GM23338 (cell line): ENCODE results near the gene MPP3. TPM values are rescaled to one million over a fixed set of nuclear protein-coding genes. Genes with fewer than 3 reads are reported as not detected.

ENCODE experiments used
- ATAC-seq: fragments of 200-7000 bp; cut with Tn5 transposase; 3 replicates; pipeline ENCODE4 v1.9.1; 2020
- DNase-seq: peaks from one replicate; pipeline ENCODE4 v3.0.0-alpha.2; 2015; ENCODE audit warnings: low spot score
- H2AFZ ChIP-seq: fragments of 200-600 bp; sonication (generic); 2 replicates; pipeline ENCODE4 v1.8.0; 2016; ENCODE audit warnings: antibody characterized with exemption, mild to moderate bottlenecking, moderate library complexity
- H3F3A ChIP-seq: fragments of 200-600 bp; sonication (generic); replicated peaks from 2 replicates; pipeline ENCODE4 v1.8.0; 2017; ENCODE audit warnings: antibody characterized with exemption, mixed run types, low read depth
- H3K27ac ChIP-seq: fragments of 200-600 bp; sonication (generic); 2 replicates; pipeline ENCODE4 v1.6.1; 2016; ENCODE audit warnings: low read depth
- H3K27me3 ChIP-seq: fragments of 200-600 bp; sonication (generic); 2 replicates; pipeline ENCODE4 v1.8.0; 2016; ENCODE audit warnings: mild to moderate bottlenecking, mixed run types, moderate library complexity; ENCODE audit not compliant: insufficient read depth
- H3K36me3 ChIP-seq: fragments of 200-600 bp; sonication (generic); 2 replicates; pipeline ENCODE4 v1.8.0; 2016; ENCODE audit warnings: mild to moderate bottlenecking; ENCODE audit not compliant: insufficient read depth
- H3K4me1 ChIP-seq: fragments of 200-600 bp; sonication (generic); 2 replicates; pipeline ENCODE4 v1.8.0; 2016; ENCODE audit warnings: mild to moderate bottlenecking, moderate library complexity; ENCODE audit not compliant: insufficient read depth
- H3K4me2 ChIP-seq: fragments of 200-600 bp; sonication (generic); 2 replicates; pipeline ENCODE4 v1.7.1; 2017; ENCODE audit warnings: mixed run types
- H3K4me3 ChIP-seq: fragments of 200-600 bp; sonication (generic); 2 replicates; pipeline ENCODE4 v1.6.1; 2016; ENCODE audit warnings: mixed run types
- H3K79me2 ChIP-seq: fragments of 200-600 bp; sonication (generic); replicated peaks from 2 replicates; pipeline ENCODE4 v1.8.0; 2017; ENCODE audit warnings: mild to moderate bottlenecking; ENCODE audit not compliant: insufficient read depth
- H3K9me2 ChIP-seq: fragments of 200-600 bp; sonication (generic); 2 replicates; pipeline ENCODE4 v1.8.0; 2017; ENCODE audit not compliant: insufficient read depth
- H4K20me1 ChIP-seq: fragments of 200-600 bp; sonication (generic); replicated peaks from 2 replicates; pipeline ENCODE4 v1.8.0; 2017; ENCODE audit warnings: mild to moderate bottlenecking; ENCODE audit not compliant: insufficient read depth
- H3K27ac Mint-ChIP-seq: 2 replicates; pipeline ENCODE4 v1.8.0; 2020; ENCODE audit warnings: inconsistent platforms, mild to moderate bottlenecking, moderate library complexity, mixed read lengths
- H3K27me3 Mint-ChIP-seq: 3 replicates; pipeline ENCODE4 v1.8.0; 2022; ENCODE audit warnings: low read depth, mild to moderate bottlenecking, moderate library complexity, mixed read lengths, inconsistent platforms; ENCODE audit not compliant: insufficient read depth, poor library complexity
- H3K36me3 Mint-ChIP-seq: 3 replicates; pipeline ENCODE4 v1.8.0; 2021; ENCODE audit warnings: low read depth, mild to moderate bottlenecking, inconsistent platforms, moderate library complexity, mixed read lengths
- H3K4me1 Mint-ChIP-seq: 3 replicates; pipeline ENCODE4 v1.8.0; 2020; ENCODE audit warnings: mild to moderate bottlenecking, inconsistent platforms, mixed read lengths
- H3K4me3 Mint-ChIP-seq: 3 replicates; pipeline ENCODE4 v1.8.0; 2021; ENCODE audit warnings: moderate library complexity, mild to moderate bottlenecking, inconsistent platforms, mixed read lengths
- H3K9me3 Mint-ChIP-seq: 3 replicates; pipeline ENCODE4 v1.8.0; 2020; ENCODE audit warnings: moderate library complexity, mild to moderate bottlenecking, inconsistent platforms, mixed read lengths
- CTCF ChIP-seq, 2 experiments: fragments of 200-600 bp in 1 of 2; sonication (generic) in 1 of 2; conservative IDR thresholded peaks; 2 replicates each; pipeline versions ENCODE4 v1.5.1 to v1.6.1; 2016 to 2017; ENCODE audit warnings: antibody characterized with exemption in 2 of 2, low read depth in 2 of 2, mild to moderate bottlenecking in 2 of 2, moderate library complexity in 1 of 2
- EZH2 ChIP-seq: fragments of 200-600 bp; sonication (generic); IDR thresholded peaks from one replicate; pipeline ENCODE4 v1.8.0; 2017; ENCODE audit warnings: antibody characterized with exemption, mild to moderate bottlenecking, low read depth; ENCODE audit not compliant: unreplicated experiment
- EZH2phosphoT487 ChIP-seq: fragments of 200-600 bp; sonication (generic); IDR thresholded peaks from one replicate; pipeline ENCODE4 v1.8.1; 2018; ENCODE audit warnings: antibody characterized with exemption; ENCODE audit not compliant: unreplicated experiment
- JUNB ChIP-seq: IDR thresholded peaks from one replicate; pipeline ENCODE4 v1.6.1; 2016; ENCODE audit warnings: antibody characterized with exemption; ENCODE audit not compliant: unreplicated experiment
- NANOG ChIP-seq: IDR thresholded peaks from 2 replicates; pipeline ENCODE4 v1.6.1; 2016; ENCODE audit warnings: antibody characterized with exemption, borderline replicate concordance
- POLR2AphosphoS5 ChIP-seq: IDR thresholded peaks from 2 replicates; pipeline ENCODE4 v1.6.1; 2016; ENCODE audit warnings: antibody characterized with exemption, low read depth
- STAT1 ChIP-seq: IDR thresholded peaks from one replicate; pipeline ENCODE4 v1.6.1; 2016; ENCODE audit warnings: antibody characterized with exemption; ENCODE audit not compliant: unreplicated experiment
- ZNF114 ChIP-seq: fragments of 250-450 bp; sonication (Bioruptor Pico); IDR thresholded peaks from 2 replicates; pipeline ENCODE4 v1.5.0; 2020; ENCODE audit warnings: mild to moderate bottlenecking, moderate library complexity
- ZNF331 ChIP-seq: fragments of 250-450 bp; sonication (Bioruptor Pico); IDR thresholded peaks from 2 replicates; pipeline ENCODE4 v1.5.0; 2020; ENCODE audit warnings: low read depth, mild to moderate bottlenecking, moderate library complexity
- ZNF462 ChIP-seq: fragments of 250-450 bp; sonication (Bioruptor Pico); IDR thresholded peaks from 2 replicates; pipeline ENCODE4 v1.5.0; 2020; ENCODE audit warnings: mild to moderate bottlenecking, moderate library complexity
- polyA plus RNA-seq: library from polyadenylated mRNA; unstranded; fragments of >200 nt; fragmentation: Nextera tagmentation; extraction: Ambion mirVana; gene quantifications from 2 replicates; pipeline ENCODE4 v1.2.1, GENCODE V29; 2016
- total RNA-seq: library from RNA; depleted of rRNA; stranded (reverse); fragments of >200 nt; shearing (Covaris generic); gene quantifications from 2 replicates; pipeline ENCODE4 v1.2.3, GENCODE V29; 2014

Gene MPP3
- total and polyA plus RNA-seq, 2 experiments from 2014 or later = 6.6 to 7.4 TPM

- Mint-ChIP-seq H3K36me3 (peaks cover 12% of the 10 kb centered on the region), H3K27me3 (peaks cover 33% of the 10 kb centered on the region), H3K9me3 (peaks cover 13% of the 10 kb centered on the region; the same call in 2 of the 3 replicates), H3K27ac (no peak overlapping the region), H3K4me3 (peak overlapping the region; percentile 83), H3K4me1 (peaks cover 23% of the 10 kb centered on the region)
- Histone ChIP-seq H3K4me3 (no peak overlapping the region), H3K79me2 (no peaks in the 10 kb centered on the region), H3K36me3 (no peaks in the 10 kb centered on the region), H2AFZ (no peak overlapping the region), H3K4me1 (peaks cover 6% of the 10 kb centered on the region), H3F3A (0 out of 2 replicates have a peak, but pooled peaks cover 4% of the 10 kb centered on the region), H3K4me2 (no peak overlapping the region), H4K20me1 (no peaks in the 10 kb centered on the region; the same call in 1 of the 2 replicates), H3K27ac (no peak overlapping the region), H3K27me3 (peaks cover 24% of the 10 kb centered on the region), H3K9me2 (no peaks in the 10 kb centered on the region)
- no peak for DNase-seq
- no peak for ATAC-seq
- TF ChIP-seq JUNB = no peak
- TF ChIP-seq NANOG = no peak
- TF ChIP-seq ZNF462 = no peak
- TF ChIP-seq EZH2 = no peak
- TF ChIP-seq CTCF (conservative IDR thresholded peaks at IDR 0.05; ENCODE audit: low read depth in 2 of 2) = no peak
- no peak for TF ChIP-seq STAT1
- no peak for TF ChIP-seq ZNF331 (CRISPR knock-in tag)
- no peak for TF ChIP-seq EZH2phosphoT487
- TF ChIP-seq ZNF114 (CRISPR knock-in tag) = no peak
- TF ChIP-seq POLR2AphosphoS5 = no peak
Measured at GRCh38 chr17:43830510-43831140, 2.3 kb downstream of the MPP3 start.
